Heart left ventricle (tissue), 16 donors: ENCODE data around the gene WDR12. TPM values are rescaled to one million over a fixed set of nuclear protein-coding genes. Genes with fewer than 3 reads are reported as not detected.

Source experiments
- ATAC-seq, 4 donors: fragments of 200-7000 bp; cut with Tn5 transposase; one replicate each; pipeline ENCODE4 v1.9.1; 2020 to 2022; ENCODE audit warnings: moderate library complexity in 4 of 4, mild to moderate bottlenecking in 3 of 4, moderate number of reproducible peaks in 1 of 4
- DNase-seq, 5 donors: peaks; one replicate each; pipeline ENCODE4 v3.0.0-alpha.2; 2020
- H3K27ac ChIP-seq, 12 donors: fragments of 200-600 bp; sonication (generic) in 4 of 12; one replicate each; pipeline versions ENCODE4 v1.5.0 to v1.8.0; 2016 to 2022; ENCODE audit warnings: mild to moderate bottlenecking in 2 of 12
- H3K27me3 ChIP-seq, 9 donors: fragments of 200-600 bp; sonication (generic) in 2 of 9; one replicate each; pipeline versions ENCODE4 v1.5.1 to v1.8.0; 2016 to 2022; ENCODE audit warnings: mild to moderate bottlenecking in 3 of 9
- H3K36me3 ChIP-seq, 9 donors: fragments of 200-600 bp; sonication (generic) in 2 of 9; one replicate each; pipeline versions ENCODE4 v1.5.0 to v1.8.0; 2018 to 2022; ENCODE audit warnings: mild to moderate bottlenecking in 2 of 9
- H3K4me1 ChIP-seq, 12 donors: fragments of 200-600 bp; sonication (generic) in 4 of 12; one replicate each; pipeline versions ENCODE4 v1.5.0 to v1.8.0; 2016 to 2022; ENCODE audit warnings: mild to moderate bottlenecking in 3 of 12
- H3K4me3 ChIP-seq, 12 donors: fragments of 200-600 bp; sonication (generic) in 4 of 12; one replicate each; pipeline versions ENCODE4 v1.5.0 to v1.8.0; 2017 to 2022; ENCODE audit warnings: mild to moderate bottlenecking in 9 of 12, moderate library complexity in 4 of 12
- H3K9me3 ChIP-seq, 12 donors: fragments of 200-600 bp; sonication (generic) in 4 of 12; one replicate each; pipeline versions ENCODE4 v1.5.0 to v1.8.0; 2016 to 2022; ENCODE audit warnings: mild to moderate bottlenecking in 1 of 12
- CTCF ChIP-seq, 12 donors: fragments of 200-600 bp; sonication (generic) in 4 of 12; IDR thresholded peaks; one replicate each; pipeline versions ENCODE4 v1.5.0 to v1.8.0; 2018 to 2022; ENCODE audit warnings: antibody characterized with exemption in 12 of 12, mild to moderate bottlenecking in 5 of 12
- POLR2A ChIP-seq, 2 donors: fragments of 450-650 bp; IDR thresholded peaks; one replicate each; pipeline ENCODE4 v1.6.1; 2017; ENCODE audit warnings: antibody characterized with exemption in 2 of 2, mild to moderate bottlenecking in 2 of 2, moderate library complexity in 2 of 2
- WGBS, 4 donors: extraction: QIAGEN DNeasy Blood & Tissue Kit in 2 of 4; methylation state at CpG; one replicate each; pipeline versions ENCODE4 v1.1.5 to v1.1.7; 2013 to 2018; 5-methylcytosine and 5-hydroxymethylcytosine counted together
- intact Hi-C, 10 donors: fragments of 100-400 bp; cut with DNase I; formaldehyde crosslinking; loops; one replicate each; pipeline versions ENCODE4 v1.11.1 to v1.14.2; 2022
- polyA plus RNA-seq, 2 donors: library from polyadenylated mRNA; stranded (reverse); fragments of 200-250 nt; gene quantifications; one replicate each; pipeline ENCODE4 v1.2.3, GENCODE V29; 2013
- total RNA-seq, 9 donors: library from RNA; depleted of rRNA in 2 of 9; stranded (reverse); fragments of >200 nt in 2 of 9; fragmentation: NEBNext Ultra II Directional in 3 of 9; extraction: Animal tissue kit (Norgen Biotek cat#: 25700) in 3 of 9; gene quantifications; one replicate each; pipeline versions ENCODE4 v1.1.0 to v1.2.4, GENCODE V29; 2016 to 2023
- donor health status: ischemic (EF 13 %, LVEDD 7.1; RV severe dilation, severe dysfunction).
- donor health status: healthy with polysubstance abuse.
- donor health status: DM: no; HTN: yes; CAD: no.
- donor health status: DM: no; HTN: no; CAD: no.
- donor health status: ischemic (EF 25% LVEDD 6.9; RV normal size, moderate dysfunction).
- donor health status: ischemic (EF 25% LVEDD 5.7; RV mildly dilated, moderate dysfunction).
- donor health status: healthy.
- donor health status: DM: yes; HTN: yes; CAD: no.
- donor health status: ischemic (EF 35%, LVEDD 5.7; RV mildly dilated, moderate dysfunction).
- donor health status: nonischemic (EF 11% LVEDD 7.7; RV severe dilation, severe dysfunction).
- donor health status: DM: yes; HTN: yes; CAD: no.
- donor health status: PGD.
- donor health status: ischemic (EF 29% LVEDD 5.4; RV normal size, mild dysfunction).
- donor health status: nonischemic (EF 23%, LVEDD 6.1; RV moderate dilation, normal function).

Gene WDR12
- total and polyA plus RNA-seq, 11 donors, result 12.9 to 56.3 (median 34.0) TPM

GRCh38 chr2:202824901-202825300 lies 86.6 kb downstream of the WDR12 start:
- Histone ChIP-seq H3K36me3 (no peaks in the 10 kb centered on the region), H3K27ac (no peak overlapping the region), H3K9me3 (no peaks in the 10 kb centered on the region), H3K4me3 (no peak overlapping the region), H3K4me1 (no peaks in the 10 kb centered on the region), H3K27me3 (no peaks in the 10 kb centered on the region)
- ATAC-seq (no peak), DNase-seq (no peak)
- intact Hi-C loops, result no loop called here
- TF ChIP-seq POLR2A (IDR thresholded peaks at IDR 0.05), result no peak
- no peak for TF ChIP-seq CTCF (IDR thresholded peaks at IDR 0.05)
- 91 to 100% (median 93%) methylated on average over 1 of the region's 1 CpG for WGBS, 4 donors

Other genes starting within 250 kb of the WDR12 start
- 1 to 10 TPM; 4.1 to 9.2 (median 6.1) TPM for gene ICA1L, start 39.9 kb downstream of the WDR12 start, total RNA-seq
- 1 to 10 TPM; 1.5 to 2.1 TPM for gene ICA1L, start 39.9 kb downstream of the WDR12 start, polyA plus RNA-seq
- 10 to 100 TPM in 2 of 9 donors, 1 to 10 TPM in 7; 2.2 to 12.2 (median 7.4) TPM for gene CARF, start 602 bp upstream of the WDR12 start, total RNA-seq
- 1 to 10 TPM in 1 of 2 donors, under 1 TPM in 1; 0.79 to 2.3 TPM for gene CARF, start 602 bp upstream of the WDR12 start, polyA plus RNA-seq
- gene NBEAL1, start 103.2 kb upstream of the WDR12 start, total RNA-seq, result 10 to 100 TPM; 14.7 to 26.9 (median 18.9) TPM
- gene NBEAL1, start 103.2 kb upstream of the WDR12 start, polyA plus RNA-seq, result 1 to 10 TPM; 3.1 to 3.5 TPM